Measurements from ENCODE around the gene SOBP.
A peak's percentile ranks its signal among the peaks of the same experiment; 100 is the strongest.
"Not testable (repeated sequence)": the region's sequence is repeated elsewhere in the genome, so short reads cannot be mapped to it uniquely, and the experiment has no call there.

The SOBP gene, protein sequence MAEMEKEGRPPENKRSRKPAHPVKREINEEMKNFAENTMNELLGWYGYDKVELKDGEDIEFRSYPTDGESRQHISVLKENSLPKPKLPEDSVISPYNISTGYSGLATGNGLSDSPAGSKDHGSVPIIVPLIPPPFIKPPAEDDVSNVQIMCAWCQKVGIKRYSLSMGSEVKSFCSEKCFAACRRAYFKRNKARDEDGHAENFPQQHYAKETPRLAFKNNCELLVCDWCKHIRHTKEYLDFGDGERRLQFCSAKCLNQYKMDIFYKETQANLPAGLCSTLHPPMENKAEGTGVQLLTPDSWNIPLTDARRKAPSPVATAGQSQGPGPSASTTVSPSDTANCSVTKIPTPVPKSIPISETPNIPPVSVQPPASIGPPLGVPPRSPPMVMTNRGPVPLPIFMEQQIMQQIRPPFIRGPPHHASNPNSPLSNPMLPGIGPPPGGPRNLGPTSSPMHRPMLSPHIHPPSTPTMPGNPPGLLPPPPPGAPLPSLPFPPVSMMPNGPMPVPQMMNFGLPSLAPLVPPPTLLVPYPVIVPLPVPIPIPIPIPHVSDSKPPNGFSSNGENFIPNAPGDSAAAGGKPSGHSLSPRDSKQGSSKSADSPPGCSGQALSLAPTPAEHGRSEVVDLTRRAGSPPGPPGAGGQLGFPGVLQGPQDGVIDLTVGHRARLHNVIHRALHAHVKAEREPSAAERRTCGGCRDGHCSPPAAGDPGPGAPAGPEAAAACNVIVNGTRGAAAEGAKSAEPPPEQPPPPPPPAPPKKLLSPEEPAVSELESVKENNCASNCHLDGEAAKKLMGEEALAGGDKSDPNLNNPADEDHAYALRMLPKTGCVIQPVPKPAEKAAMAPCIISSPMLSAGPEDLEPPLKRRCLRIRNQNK

DNA sequence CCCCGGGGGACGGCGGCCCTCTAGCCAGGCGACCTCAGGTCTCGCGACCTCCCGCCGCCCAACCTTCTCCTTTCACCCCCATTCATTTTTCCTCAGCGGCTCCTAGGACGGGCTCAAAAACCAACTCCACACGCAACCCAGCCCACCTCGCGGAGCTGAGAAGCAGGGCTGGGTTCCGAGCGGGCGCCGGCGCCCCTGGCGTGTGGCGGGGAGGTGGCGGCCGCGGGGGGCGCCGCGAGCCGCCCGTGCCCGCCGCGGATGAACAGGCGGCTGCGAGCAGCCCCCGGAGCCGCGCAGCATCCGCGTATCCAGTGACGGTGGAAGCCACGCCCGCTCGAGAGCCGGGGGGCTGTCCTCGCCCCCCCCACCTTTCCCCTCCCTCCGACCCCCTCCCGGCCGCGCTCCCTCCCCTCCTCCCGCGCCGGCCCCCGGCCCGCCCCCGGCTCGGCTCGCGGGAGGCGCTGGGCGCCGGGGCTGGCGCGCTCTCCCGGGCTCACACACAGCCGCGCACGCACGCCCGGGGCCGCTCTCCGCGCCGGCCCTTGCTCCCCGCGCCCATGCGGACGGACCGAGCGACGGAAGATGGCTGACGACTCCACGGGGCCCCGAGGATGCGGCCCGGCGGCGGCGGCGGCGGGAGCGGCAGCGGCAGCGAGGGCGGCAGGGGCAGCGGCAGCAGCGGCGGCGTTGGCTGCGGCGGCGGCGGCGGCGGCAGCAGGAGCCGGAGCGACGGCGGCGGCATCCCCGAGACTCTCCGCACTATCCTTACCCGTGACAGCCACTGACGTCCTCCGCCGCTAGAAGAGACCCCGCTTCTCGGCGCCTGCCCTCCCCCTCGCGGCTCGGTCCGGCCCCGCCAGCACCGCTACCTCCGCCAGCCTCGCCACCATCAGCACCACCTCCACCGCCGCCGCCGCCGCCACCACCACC lies at the start of gene SOBP:
Gene SOBP, plus strand, starts transcription at position 482 of the 930 bp plus-strand sequence. CDS start 500 bp downstream, outside the sequence.
- DNase-seq (ENCODE audit: insufficient read length, low spot score) (peak; percentile 17), FAIRE-seq (no peak)

DNA sequence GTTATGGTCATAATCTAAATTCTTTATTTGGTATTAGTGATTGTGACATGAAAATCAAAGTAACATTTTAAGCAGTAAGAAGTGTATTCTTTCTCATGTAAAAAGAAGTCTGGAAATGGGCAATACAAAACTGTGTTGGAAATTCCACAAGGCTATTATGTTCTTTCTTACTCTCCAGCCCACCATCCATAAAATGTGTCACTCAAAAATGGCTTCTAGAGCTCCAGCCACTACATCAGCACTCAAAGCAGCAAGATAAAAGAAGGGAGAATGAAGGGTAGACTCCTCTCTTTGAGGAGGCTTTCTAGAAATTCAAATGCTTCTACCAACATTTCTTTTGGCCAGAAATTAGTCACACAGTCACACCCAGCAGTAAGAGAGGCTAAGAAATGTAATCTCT lies 49.0 kb upstream of the SOBP start:
- DNase-seq (ENCODE audit: insufficient read length, low spot score) (no peak), FAIRE-seq (no peak)

DNA sequence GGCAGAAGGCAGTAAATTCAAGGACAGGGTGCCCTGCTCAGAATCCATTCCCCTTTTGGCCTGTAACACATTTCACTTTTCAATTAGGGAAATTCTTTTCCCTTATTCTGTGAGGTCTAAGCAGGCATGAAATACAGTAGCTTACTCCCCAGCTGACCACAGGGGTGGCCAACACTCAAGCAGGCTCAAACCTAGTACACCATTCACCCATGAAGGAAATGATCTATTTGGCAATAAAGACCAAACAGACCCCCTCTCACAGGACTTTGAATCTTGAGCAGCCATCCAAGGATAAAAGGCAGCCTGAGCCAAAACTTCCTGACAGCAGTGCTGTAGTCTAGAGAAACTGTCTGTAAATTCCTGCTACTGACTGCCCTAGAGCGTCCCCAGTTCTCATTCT lies 48.2 kb upstream of the SOBP start:
- no peak for DNase-seq (ENCODE audit: insufficient read length, low spot score)
- FAIRE-seq: no peak

DNA sequence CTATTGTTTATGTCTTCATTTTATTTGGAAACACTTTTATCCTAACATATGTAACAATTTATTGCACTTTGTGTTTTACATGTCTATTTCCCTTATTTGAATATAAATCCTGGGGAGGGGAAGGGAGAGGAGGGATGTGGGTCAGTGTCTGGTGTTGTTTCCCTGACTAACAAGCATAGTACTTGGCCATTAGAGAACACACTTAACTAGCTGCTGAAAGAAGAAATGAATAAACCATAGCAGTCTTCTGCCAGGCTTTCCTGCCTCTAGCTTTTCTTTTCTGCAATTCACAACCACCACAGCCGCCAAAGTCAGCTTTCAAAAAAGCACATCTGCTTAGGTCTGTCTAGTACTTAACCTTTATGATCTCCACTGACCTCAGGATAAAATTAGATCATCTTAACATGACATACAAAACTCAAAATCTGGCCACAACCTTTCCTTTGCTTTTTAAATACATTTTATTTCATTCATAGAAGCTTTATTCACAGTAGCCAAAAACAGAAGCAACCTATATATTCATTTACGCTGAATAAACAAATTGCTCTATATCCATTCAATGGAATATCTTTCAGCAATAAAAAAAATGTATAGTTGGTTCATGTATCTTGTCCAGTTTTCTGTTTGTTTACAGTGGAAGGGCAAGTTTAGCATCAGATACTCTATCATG lies 46.8 kb upstream of the SOBP start:
- DNase-seq (ENCODE audit: insufficient read length, low spot score) (no peak), FAIRE-seq (no peak)

DNA sequence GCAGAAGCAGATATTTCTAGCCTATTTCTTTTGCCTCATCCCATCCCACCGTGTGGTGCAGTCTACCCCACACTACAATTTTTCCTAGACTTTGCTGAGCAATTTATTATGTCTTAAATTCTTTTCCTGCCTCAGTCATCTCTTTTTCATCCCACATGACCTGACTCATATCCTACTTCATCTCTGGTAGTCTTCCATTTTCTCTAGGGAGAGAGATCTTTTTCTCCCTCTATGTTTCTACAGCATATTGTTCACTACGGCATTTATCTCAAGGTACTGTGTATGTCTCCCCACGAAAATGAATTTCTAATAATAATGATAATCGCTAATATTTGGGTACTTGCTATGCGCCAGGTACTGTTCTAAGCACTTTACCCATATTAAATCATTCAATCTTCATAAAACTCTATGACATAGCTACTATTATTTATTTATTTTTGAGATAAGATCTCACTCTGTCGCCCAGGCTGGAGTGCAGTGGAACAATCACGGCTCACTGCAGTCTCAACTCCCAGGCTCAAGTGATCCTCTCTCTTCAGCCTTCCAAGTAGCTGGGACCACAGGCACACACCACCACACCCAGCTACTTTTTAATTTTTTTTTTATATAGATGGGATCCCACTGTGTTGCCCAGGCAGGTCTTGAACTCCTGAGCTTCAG lies 46.2 kb upstream of the SOBP start:
- no peak for DNase-seq (ENCODE audit: insufficient read length, low spot score)
- no peak for FAIRE-seq

DNA sequence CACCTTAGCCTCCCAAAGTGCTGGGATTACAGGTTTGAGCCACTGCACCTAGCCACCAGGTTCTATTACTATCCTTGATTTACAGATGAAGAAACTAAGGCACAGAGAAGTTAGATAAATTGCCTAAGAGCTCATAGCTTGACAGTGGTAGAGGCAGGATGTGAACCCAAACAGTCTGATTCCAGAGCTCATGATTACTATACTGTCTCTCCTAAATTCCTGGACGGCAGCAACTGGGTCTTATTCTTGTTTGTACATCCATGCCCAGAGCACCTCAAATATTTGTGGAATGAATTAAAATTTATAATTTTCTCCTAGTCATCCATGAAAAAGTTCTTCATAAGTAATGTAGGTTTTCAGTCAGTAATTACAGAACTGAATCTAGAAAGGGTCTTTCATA lies 45.6 kb upstream of the SOBP start:
- DNase-seq (ENCODE audit: insufficient read length, low spot score) (no peak), FAIRE-seq (no peak)

DNA sequence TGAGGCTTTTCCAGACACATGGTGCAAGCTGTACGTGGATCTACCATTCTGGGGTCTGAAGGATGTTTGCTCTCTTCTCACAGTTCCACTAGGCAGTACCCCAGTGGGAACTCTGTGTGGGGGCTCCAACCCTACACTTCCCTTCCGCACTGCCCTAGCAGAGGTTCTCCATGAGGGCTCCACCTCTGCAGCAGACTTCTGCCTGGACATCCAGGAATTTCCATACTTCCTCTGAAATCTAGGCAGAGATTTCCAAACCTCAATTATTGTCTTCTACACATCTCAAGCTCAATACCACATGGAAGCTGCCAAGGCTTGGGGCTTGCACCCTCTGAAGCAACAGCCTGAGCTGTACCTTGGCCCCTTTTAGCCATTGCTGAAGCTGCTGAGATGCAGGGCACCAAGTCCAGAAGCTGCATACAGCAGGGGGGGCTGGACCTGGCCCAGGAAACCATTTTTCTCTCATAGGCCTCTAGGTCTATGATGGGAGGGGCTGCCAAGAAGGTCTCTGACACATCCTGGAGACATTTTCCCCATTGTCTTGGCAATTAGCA lies 42.2 kb upstream of the SOBP start:
- FAIRE-seq: no peak
- DNase-seq (ENCODE audit: insufficient read length, low spot score): no peak

DNA sequence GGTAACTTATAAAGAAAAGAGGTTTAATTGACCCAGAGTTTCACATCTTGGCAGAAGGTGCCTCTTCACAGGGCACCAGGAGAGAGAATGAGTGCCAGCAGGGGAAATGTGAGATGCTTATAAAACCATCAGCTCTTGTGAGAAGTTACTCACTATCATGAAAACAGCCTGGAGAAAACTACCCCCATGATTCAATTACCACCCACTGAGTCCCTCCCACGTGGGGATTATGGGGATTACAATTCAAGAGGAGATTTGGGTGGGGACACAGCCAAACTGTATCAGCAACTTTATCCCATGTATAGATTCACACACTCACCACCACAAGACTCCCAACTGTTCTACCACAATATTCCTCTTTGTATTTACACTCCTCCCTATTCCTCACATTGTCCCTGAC lies 41.1 kb upstream of the SOBP start:
- no peak for DNase-seq (ENCODE audit: insufficient read length, low spot score)

DNA sequence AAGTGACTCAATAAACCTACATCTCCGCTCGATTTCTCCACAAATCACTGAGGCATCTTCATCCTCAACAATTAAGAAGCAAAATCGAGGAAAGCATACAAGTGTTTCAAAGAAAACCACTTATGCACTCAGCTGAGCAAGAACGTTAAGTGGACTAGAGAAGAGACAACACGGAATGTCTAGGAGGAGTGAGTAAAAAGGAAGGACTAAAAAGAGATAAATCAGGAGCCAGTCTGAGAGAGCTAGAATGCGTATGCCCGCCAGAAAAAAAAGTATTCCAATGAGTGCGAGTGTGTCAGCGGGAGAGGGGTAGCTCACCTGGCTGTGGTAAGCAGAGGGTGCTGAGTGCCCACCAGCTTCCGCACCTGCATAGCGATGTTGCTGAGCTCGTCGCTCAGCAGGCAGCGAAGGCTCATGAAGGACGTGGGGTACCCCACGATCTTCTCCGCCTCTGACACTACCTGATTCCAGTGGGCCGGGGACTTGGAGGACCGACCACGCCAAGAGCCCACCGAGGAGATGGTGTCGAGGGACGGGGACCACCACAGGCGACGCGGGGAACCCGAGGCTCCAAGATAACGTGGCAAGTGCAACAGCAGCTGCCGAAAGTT lies 31.1 kb upstream of the SOBP start:
- no peak for FAIRE-seq
- DNase-seq (ENCODE audit: insufficient read length, low spot score): peak; percentile 14

More for the DNA sequence above, 41.1 kb upstream of the SOBP start:
- no peak for FAIRE-seq

DNA sequence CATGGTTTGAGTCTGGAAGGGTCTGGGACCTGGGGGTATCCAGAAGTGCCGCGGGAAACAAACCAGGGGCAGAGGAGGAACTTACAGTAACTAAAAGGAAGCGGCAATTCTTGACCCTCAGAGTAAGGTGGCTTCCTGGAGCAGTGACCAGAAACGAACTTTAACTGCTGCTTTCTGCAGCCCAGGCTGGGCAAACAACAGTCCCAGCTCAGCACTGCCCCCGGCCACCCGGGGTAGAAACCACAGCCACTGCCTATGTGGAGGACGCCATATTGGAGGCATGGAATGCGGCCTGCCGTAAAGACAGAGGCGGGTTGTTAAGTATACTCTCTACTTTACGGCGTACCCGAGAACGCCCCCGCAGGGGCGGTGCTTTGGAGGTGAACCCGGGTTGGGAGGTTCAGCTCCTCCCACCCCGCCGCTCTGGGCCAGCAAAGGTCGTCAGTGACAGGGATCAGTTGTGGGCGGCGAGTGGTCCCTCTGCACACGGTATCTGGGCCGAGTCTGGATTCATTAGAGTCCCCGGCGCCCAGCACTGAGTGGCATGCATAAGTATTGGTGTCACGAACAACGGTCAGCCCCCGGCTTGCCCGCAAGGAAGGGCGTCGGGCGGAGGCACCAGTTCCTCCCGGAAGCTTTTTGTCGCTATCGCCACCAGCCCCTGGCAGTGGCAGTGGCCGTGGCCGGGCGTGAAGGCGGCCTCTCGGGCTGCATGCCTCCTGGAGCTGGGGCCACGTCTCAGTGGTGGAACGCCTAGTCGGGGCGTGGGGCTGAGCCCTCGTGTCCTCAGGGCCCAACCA lies 30.4 kb upstream of the SOBP start, which contains the start of gene PDSS2:
Gene PDSS2, minus strand, starts transcription at position 282 of the 800 bp plus-strand sequence. Its CDS starts 279 bp downstream, at position 3.
- DNase-seq (ENCODE audit: insufficient read length, low spot score) (peak; percentile 88), FAIRE-seq (peak; percentile 28)

DNA sequence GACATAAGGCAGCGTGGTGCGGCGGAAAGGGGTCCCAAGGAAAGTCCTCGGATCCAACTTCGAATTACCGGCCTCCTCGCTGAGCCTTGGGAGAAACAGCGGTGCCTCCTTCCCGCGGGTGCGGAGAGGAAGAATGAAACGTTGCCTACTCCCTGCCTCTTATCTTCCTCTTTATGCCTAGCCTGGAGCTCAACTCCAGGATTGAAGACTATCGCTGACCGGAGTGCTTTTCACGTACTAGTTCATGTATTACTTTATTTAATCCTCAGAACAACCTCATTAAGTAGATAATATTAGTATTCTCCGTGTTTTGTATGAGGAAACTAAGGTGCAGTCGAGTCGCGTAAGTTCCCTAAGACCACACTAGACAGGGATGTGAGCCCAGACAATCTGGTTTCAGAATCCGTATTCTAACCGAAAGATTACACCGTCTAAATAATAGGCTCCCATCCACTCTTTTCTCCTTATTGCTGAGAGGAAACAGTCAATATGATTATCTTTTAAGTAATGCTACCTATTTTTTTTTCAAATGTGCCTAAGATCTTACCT lies 29.8 kb upstream of the SOBP start:
- FAIRE-seq (no peak), DNase-seq (ENCODE audit: insufficient read length, low spot score) (no peak)

DNA sequence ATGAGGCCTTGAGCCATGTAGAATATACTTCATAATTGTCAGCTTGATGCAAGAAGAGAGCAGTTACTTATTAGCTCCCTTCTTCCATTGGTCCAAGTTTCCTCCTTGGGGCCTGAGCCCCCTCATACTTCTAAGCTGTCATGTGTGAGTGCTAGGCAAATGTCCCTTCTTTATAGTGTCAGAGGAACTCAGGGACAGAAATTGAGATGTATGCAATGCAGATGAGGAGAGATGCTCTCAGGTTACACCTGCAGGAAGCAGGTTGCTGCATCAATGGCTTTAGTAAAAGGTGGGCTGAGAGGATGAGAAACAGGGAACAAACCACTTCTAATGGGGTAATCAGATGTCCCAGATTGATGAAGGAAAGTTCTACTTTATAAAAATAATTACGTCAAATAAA lies 23.9 kb upstream of the SOBP start:
- DNase-seq (ENCODE audit: insufficient read length, low spot score): no peak
- FAIRE-seq: no peak

DNA sequence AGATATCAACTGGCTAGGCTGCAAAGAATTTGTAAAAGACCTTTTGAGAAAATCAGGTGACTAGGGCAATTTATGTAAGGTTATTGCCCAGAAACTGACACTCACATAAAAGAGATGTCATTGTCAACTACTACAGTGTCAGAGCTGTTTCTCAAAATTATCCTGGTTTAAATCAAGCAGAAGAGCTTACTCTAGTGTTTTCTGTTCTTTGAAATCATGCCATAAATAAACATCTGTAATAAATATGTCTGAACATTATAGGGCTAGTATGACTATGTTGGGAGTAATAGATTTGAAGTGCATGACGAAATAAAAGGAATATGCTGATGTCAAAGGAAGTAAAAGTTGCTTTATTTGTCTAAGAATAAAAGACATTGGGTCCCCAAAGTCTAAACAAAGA lies 19.6 kb upstream of the SOBP start:
- FAIRE-seq (no peak), DNase-seq (ENCODE audit: insufficient read length, low spot score) (no peak)

DNA sequence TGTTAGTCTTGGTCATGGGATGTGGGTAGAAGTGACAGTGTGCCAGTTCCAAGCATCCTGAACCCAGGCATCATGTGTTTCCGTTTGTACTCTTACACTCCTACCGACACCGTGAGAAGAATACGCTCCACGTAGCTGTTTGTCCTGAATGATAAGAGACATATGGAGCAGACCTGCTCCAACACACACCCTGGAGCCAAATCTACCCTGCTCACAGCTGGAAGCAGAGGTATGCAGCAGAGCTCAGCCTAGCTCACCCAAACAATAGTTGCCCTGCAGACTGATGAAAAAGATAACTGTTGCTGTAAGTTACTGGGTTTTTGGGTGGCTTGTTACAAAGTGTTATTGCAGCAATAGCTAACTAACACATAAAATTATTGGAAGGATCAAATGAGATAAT lies 16.3 kb upstream of the SOBP start:
- FAIRE-seq (no peak), DNase-seq (ENCODE audit: insufficient read length, low spot score) (no peak)

DNA sequence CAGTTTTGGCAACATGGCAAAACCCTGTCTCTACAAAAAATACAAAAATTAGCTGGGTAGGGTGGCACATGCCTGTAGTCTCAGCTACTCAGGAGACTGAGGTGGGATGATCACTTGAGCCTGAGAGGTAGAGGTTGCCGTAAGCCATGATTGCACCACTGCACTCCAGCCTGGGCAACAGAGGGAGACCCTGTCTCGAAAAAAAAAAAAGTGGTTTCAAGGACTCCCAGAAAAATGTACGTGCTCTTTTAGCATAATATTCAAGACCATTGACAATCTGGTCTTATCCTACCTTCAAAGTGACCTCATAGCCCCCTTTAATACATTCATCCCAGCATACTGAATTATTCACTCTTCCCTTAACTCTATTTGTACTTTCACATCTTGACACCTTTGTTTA lies 14.6 kb upstream of the SOBP start:
- not testable (repeated sequence) for DNase-seq (ENCODE audit: insufficient read length, low spot score)
- peak; percentile 26 for FAIRE-seq

DNA sequence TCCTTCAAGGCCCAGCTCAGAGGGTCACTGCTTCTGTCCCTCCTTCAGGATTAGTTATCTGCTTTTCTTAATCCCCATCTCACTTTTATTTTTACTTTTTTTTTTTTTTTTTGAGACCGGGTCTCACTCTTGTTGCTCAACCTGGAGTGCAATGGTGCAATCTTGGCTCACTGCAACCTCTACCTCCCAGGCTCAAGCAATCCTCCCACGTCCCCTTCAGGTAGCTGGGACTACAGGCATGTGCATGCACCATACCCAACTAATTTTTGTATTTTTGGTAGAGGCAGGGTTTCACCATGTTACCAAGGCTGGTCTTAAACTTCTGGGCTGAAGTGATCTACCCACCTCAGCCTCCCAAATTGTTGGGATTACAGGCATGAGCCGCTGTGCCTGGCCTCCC lies 14.1 kb upstream of the SOBP start:
- FAIRE-seq; DNase-seq (ENCODE audit: insufficient read length, low spot score): not testable (repeated sequence)

DNA sequence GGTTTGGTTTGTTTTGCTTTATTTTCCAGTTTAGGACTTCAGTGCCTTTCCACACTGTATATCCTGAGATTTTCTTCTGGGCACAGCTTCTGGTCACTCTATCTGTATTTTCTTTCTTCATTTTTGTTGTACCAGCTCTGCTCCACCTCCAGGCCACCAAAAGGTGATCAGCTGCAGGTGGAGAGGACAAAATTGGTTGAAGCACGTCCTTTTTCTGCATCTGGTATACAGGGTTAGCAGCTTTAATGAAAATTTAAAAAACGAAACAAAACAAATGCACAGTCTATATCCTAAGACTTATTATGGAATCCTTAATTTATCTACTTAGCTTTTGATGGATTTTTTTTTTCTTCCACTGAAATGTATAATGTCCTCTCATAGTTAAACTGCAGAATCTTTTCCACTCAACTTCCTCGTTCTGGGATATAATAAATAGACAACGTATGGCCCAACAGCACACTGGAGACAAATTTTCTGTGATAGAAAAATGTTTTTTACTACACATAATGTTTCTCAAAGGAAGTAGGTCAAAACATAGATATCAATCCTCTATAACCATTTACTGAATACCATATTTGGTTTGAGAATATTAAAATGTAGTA lies 10.7 kb upstream of the SOBP start:
- no peak for DNase-seq (ENCODE audit: insufficient read length, low spot score)
- FAIRE-seq: no peak
